HG03520 (cell line): ENCODE data around the gene RPRML.
"Not testable (repeated sequence)": the region's sequence is repeated elsewhere in the genome, so short reads cannot be mapped to it uniquely, and the experiment has no call there.

Experiments
- ATAC-seq: cut with Tn5 transposase; IDR thresholded peaks from one replicate; pipeline ENCODE4 v1.9.1; 2021; ENCODE audit warnings: mild to moderate bottlenecking, moderate library complexity; ENCODE audit not compliant: unreplicated experiment

Gene RPRML

DNA sequence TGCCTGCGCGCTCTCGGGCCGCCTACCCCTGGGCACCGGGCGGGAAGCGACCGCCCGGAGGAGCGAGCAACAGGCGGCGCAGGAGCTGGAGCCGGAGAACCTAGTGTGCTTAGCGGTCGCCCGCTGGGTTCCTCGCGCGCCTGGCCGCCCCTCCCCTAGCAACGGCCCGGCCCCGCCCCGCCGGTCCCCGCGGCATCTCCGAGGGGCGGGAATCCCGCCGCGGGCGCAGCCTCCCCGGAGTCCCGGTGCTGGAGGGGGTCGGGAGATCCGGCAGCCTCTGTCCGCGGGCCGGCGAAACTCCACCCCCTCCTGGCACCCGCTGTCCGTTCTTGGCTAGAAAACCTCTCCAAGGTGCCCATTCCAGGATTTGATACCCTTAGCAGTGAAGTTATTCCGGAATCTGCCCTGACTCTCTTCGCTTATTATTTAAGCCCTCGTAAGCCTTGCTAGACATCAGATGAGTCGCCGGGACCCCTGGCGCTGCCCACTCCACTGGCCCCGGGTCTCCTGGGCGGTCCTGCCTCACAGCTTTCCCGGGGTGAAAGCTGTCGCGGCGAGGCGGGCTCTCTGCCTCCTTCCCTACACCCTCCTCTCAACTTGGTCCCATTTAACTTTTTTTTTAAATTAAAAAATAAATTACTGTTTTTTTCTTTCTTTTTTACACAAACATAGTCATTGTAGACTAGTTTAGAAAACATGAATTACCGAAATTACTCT, at the start of gene RPRML:
TSS of gene RPRML (minus strand) at position 107 of the 717 bp plus-strand sequence. CDS start 246 bp downstream, outside the sequence.
- ATAC-seq = no peak

DNA sequence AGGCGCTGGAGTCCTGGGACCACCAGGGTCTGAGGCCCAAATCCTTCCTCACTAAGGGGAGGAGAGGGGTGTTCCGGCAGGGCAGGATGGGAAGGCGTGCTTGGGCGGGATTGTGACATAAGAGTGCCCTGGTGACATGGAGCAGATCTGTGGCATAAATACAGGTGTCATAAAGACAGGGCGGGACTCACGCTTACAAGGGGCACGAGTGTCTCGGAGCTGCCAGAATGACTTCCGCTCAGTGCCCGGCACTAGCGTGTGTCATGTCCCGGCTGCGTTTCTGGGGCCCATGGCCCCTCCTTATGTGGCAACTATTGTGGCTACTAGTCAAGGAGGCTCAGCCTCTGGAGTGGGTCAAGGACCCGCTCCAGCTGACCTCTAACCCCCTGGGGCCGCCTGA, 37.9 kb upstream of the RPRML start:
- ATAC-seq = not testable (repeated sequence)

DNA sequence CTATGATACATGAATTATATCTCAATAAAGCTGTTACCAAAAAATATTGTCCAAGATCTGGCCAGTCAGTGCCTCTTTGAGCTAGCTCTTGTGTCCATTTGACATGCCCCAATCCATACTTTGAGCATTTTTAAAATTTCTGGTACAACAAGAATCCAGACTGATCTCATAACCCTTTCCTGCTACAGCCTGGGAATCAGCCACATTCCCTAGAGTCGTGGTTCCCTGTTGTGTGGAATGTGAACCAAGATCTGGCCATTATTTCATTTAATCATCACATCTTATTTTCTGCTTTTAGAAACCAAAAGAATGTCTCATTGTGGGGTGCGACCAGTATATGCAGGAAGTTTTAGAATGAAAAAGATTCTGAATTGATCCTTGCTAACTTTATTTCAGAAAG, 34.3 kb upstream of the RPRML start:
- ATAC-seq = no peak

DNA sequence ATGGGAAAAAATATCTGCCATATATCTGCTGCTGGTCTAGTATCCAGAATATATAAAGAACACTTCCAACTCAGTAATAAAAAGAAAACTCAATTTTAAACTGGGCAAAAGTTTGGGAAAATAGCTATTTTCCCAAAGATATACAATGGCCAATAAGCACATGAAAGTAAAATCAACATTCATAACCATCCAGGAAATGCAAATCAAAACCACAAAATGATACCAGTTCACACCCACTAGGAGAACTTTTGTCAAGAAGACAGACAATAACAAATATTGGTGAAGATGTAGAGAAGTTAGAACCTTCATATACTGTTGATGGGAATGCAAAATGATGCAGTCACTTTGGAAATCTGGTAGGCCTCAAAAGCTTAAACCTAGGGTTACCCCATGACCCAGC, 33.4 kb upstream of the RPRML start:
- ATAC-seq = no peak

DNA sequence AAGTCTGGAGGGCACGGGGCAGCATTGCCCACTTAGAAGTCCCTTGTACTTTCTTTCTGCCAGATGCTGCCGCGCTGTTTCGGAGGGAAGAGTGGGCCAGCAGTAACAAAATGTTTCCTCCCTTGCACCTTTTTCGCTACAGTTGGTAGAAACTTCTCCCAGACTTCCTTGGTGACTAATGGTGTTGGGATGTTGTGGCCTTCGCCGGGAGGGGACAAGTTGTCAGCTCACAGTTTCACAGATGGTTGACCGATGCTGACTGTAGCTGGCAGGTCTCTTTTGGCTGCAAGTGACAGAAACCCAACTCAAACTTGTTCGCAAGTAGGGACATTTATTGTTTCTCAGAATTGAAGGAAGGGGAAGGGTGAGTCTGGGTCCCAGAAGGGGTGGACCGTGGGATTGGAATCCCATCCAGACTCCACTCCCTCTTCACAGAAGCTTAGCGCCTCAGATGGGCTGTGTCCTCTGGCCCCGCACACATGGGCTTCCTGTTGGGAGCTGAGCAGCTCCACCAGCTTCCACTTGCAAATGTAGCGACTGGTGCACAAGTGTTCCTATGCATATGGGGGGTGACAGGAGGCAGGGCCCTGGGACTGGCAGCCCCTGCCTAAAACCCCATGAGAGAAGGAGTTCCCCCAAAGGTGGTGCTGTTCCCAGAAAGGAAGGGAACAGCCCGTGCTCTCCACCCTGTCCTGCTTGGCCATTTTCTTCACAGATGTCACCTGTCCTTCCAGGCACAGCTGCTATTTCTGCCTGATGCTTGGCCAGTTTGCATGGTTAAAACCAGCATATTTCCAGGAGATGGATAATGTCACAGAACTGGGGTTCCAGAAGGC, 30.9 kb upstream of the RPRML start:
- no peak for ATAC-seq

DNA sequence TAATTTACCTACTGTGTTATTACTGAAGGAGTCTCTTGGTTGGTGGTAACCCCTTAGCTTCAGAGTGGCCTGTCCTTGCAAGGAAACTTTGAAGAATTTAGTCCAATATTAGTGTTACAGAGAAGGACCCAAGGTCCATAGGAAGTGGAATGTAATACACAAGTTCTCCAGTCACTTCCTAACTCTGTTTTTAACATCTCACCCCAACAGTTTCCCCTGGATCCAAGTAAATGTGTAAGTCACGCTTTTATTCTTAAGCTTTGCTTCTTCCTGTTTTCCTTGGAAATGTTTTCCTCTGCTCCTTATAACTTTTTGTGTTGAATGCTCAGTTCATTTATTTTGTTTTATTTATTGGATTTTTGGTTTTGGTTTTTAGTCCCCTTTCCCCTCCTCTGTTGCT, 25.9 kb upstream of the RPRML start:
- ATAC-seq = no peak

DNA sequence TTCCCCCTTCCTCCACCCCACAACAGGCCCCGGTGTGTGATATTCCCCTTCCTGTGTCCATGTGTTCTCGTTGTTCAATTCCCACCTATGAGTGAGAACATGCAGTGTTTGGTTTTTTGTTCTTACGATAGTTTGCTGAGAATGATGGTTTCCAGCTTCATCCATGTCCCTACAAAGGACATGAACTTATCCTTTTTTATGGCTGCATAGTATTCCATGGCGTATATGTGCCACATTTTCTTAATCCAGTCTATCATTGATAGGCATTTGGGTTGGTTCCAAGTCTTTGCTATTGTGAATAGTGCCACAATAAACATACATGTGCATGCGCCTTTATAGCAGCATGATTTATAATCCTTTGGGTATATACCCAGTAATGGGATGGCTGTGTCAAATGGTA, 24.8 kb upstream of the RPRML start:
- ATAC-seq = not testable (repeated sequence)

DNA sequence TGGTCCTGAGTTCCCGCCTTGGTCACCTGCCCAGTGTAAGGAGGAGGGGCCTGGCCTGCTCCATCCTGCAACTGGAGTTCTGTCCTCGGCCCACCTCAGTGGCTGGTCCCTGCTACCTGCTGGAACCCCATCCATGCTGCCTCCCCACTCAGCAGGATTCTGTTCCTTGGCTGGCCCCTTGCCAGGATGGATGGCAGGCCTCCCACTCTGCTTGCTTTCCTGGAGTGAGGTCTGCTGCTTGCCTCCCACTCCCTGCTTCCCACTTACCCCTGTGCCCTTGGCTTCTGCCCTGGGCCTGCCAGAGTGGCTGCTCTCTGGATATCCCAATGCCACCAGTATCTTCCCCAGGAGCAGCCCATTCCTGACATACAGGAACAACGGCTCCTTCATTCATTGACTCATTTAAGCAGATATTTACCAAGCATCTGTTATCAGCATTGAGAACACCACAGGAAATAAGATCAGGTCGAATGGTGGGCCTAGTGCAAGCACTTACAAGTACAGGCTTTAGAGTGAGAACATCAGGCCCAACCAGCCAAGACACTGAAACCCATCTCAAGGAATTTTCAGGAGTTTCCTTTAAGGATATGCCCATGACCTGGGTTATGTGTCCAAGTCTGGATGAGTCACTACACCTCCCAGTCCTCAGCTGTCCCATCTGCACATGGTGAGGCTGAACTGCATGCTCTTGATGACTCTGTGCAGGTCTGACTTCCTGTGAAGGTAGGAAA, 17.0 kb upstream of the RPRML start:
- ATAC-seq = no peak

DNA sequence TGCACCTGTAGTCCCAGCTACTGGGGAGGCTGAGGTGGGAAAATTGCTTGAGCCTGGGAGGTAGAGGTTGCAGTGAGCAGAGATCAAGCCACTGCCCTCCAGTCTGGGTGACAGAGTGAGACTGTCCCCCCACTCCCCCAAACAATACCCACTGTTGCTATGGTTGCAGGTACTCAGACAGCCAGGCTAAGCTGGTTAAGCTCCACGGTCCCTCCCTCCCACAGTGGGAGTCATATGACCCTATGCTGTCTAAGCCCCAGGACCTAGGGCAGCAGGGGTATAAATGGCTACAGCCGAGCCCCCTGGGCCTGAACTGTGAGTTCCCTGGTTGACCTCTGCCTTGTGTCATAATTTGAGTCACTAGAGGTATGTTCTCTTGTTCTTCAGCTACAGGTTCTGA, 15.9 kb upstream of the RPRML start:
- ATAC-seq = no peak

DNA sequence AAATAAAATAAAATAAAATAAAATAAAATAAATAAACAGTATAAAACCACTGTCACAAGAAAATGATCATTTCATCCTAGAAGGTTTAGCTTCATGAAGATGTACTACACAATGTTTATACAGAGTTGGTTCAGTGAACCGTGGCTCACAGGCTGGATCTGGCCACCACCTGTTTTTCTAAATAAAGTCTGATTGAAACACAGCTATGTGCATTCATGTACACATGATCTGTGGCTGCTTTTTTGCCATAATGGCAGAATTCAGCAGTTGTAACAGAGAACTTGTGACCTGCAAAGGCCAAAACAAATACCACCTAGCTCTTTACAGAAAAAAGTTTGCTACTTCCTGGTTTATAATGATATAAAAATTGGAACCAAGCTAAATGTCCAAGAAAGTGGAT, 12.6 kb upstream of the RPRML start:
- no peak for ATAC-seq

DNA sequence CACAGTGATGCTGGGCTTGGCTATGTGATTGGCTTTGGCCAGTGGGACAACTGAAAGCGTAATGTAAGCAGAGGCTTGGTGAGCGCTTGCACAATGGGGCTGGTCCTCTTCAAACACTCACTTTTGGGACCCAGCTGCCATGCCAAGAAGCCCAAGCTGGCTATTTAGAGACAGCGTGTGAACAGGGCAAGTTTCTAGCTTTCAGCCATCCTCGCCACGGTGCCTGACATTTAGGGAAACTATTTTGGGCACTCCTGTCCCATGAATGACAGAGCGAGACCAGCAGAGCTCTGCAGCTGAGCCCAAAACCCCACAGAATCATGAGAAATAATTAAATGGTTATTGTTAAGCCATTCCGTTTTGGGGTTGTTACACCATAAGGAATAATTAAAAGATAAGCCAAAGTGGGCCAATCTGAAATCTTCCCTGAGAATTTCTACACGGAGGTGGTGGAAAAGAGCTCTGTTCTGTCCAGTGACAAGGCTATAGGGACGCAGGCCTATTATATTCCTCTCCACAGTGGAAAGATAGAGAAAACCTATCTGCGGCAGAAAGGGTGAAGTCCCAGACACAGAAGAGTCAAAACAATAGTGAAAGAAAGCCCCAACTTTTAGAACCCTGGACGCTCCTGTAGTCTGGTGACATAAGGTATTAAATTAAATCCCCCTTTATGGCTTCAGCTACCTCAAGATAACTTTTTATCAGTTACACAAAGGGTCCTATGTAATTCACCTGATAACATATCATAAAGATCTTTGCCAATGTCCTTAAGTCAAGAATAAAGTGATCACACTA, 10.8 kb upstream of the RPRML start:
- no peak for ATAC-seq

DNA sequence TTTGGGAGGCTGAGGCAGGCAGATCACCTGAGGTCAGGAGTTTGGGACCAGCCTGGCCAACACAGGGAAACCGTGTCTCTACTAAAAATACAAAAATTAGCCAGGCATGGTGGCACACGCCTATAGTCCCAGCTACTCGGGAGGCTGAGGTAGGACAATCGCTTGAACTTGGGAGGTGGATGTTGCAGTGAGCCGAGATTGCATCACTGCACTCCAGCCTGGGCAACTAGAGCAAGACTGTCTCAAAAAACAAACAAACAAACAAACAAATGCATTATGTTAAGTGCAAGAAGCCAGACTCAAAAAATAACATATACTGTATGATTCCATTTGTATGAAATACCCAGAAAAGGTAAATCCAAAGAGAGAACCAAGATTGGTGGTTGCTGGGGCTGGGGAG, 8.9 kb upstream of the RPRML start:
- ATAC-seq = not testable (repeated sequence)

DNA sequence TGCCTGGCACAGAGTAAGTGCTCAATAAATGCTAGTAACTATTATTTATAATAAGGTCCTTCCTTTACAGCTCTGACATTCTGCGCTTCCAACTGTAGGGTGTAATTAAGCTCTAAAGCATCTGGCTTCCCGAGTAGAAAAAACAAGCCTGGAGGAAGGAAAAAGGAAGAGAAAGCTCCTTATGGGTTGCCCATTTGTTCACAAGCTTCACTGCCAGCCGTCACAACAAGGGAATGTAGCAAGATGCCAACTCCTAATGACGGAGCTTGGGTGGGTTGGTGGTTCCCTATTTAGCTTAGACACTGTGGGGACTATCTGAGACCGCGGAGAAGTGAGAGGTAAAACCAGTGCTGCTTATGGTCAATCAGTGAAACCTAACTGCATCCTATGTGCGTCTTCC, 7.3 kb upstream of the RPRML start:
- no peak for ATAC-seq

DNA sequence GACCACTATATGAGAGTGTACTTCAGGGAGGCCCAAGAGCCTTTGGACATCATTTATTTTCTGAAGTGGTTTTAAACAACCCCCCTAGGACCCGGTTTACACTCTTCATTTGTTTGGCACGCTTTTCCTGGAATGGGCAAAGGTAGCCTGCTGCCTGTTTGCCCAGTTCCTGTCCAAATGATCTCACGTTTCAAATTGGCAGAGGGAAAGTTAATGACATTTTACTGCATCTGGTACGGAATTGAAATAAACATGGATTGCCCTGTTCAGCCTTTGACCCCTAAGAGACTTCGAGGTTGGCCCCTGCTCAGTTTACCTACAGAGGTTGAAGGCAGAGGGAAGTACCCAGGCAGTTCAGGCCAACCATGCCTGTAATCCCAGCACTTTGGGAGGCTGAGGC, 5.8 kb upstream of the RPRML start:
- ATAC-seq = no peak

DNA sequence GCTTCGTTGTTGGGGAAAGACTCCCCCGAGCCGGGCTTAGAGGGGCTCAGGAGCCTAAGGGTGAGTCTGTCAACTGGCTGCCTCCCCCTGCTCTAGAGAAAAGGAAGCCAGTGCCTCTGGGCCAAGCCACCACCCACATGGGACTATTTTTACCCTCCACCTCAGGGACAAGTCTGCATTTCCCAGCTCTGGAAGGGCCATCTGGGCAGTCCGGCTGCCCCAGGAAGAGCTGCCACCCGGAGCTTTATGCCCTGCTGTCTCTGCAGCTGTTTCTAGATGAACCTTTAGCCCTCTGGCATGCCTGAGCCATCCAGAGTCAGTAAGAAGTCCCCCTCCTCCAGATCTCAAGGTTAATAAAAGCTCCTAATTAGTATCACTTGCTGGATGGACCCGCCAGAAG, 5.3 kb upstream of the RPRML start:
- no peak for ATAC-seq

DNA sequence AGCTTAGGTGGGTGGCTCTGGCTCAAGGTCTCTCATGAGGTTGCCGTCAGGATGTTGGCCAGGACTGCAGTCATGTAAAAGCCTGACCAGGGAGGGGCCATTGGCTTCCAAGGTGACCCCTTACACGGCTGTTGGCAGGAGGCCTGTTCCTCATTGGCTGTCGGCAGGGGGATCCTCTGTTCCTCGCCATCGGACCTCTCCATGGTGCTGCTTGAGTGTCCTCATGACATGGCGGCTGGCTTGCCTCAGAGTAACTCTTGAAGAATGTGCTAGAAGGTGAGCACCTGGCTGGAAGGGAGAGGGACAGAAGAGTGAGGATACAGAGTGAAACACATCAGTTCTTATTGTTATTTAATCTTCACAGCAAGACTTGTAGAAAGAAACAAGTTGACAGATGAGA, 4.7 kb upstream of the RPRML start:
- no peak for ATAC-seq

DNA sequence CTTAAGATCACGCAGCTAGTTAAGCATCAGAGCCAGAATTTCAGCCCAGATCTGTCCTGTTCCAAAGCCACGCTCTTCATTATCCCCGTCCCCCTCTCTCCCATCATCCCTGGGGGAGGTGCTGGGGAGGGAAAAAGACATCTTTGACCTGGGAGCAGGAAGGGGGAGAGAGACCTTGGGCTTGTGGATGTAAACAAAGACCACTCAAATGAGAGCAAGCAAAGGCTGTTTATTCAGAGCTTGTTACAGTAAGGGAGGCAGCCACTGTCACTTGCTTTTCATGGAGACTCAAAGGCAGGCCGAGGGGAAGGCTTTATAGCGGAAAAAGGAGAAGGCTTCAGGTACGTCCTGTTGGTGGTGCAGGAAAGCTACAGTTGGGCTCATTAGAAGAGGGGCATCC, 3.5 kb upstream of the RPRML start:
- ATAC-seq = no peak

DNA sequence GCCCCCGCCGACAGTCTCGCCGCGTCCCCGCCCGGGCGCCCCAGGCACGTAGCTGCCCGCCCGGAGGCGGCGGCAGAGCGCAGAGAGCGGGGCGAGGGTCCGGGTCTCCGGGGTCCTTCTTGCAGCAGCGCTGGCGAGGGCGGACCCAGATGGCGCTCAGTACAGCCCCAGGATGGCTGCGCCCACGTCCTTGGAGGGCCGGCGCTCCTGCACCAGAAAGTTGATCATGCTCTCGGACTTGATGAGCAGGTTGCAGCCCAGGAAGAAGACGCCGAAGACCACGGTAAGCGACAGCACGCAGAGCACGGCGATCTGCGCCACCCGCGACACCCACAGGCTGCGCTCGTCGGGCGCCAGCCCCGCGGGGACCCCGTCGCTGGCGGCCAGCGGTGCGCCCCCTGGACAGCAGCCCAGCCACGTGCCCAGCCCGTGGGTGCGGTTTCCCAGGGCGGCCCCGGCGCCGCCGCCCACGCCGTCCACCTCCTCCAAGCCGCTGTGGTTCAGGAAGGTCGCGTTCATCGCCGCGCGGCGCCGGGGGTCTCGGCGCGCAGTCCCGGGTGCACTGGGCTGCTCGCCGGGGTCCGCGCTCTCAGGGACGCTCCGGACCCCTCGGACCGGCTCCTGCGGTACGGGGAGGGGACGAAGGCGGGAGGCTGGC, 435 bp downstream of the RPRML start:
- ATAC-seq = no peak

DNA sequence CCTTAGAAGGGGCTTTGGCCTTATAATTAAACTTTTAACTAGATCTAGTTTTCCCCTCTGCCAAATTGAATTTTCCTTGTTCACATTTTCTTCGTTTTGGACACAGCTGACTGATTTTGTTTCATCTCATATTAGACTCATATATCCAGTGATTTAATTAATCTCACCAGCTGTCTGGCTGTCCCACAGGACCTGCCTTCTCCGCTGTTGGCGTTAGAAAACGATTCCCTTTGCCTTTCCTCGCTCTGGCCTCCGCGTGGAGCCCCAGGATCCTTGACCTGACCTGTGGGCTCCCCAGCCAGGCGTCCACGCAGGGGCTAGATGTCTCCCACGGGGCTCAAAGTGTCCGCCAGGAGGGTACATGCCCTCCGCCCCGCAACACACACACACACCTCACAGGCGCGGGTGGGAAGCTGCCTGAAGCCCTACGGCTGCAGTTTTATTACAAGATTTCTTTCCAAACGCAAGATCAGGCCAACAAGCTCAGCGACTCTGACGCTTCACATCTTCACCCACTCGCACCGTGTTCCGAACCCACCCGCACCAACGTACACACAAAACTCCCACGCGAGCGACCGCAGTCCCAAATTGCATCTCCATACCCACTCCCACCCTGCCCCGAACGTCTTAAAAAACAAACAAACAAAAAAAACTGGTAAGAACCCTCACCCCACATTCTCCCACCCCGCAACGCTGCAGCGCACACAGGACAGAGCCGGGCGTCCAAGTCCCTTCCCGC, 1.1 kb downstream of the RPRML start:
- no peak for ATAC-seq

DNA sequence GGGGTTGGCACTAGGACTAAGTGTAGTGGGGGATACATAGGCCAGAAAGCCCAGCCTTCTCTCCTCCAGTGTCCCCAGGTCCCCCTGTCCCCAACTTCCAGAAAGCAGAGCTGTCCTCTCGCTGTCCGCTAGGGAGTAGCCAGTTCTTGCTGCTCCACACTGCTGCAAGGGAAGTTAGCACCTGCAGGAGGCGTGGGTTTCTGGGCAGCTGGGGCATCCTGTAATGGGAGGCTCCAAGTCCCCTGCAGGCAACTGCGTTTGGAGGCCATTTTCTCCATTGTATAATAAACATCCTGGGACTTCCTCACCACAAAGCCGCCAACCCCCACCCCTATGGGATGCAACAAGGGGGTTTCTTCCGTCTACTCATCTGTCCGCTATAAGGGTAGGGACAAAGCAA, 1.7 kb downstream of the RPRML start:
- no peak for ATAC-seq
